Mucosa of descending colon (tissue), 3 donors: Measurements from ENCODE around the gene WWP2. TPM values are rescaled to one million over a fixed set of nuclear protein-coding genes. Genes with fewer than 3 reads are reported as not detected.
"Not testable (repeated sequence)": the region's sequence is repeated elsewhere in the genome, so short reads cannot be mapped to it uniquely, and the experiment has no call there.

Source experiments
- ATAC-seq: fragments of 200-7000 bp; cut with Tn5 transposase; one replicate; pipeline ENCODE4 v1.9.1; 2020; ENCODE audit warnings: mild to moderate bottlenecking, moderate library complexity
- DNase-seq, 3 donors: peaks; one replicate each; pipeline ENCODE4 v3.0.0-alpha.2; 2020
- H3K36me3 ChIP-seq: fragments of 200-600 bp; one replicate; pipeline ENCODE4 v1.8.0; 2021; ENCODE audit warnings: low read depth, mild to moderate bottlenecking
- H3K4me1 ChIP-seq: fragments of 200-600 bp; one replicate; pipeline ENCODE4 v1.8.0; 2021; ENCODE audit warnings: low read depth, mild to moderate bottlenecking
- H3K4me3 ChIP-seq: fragments of 200-600 bp; one replicate; pipeline ENCODE4 v1.8.0; 2021; ENCODE audit warnings: mild to moderate bottlenecking
- H3K9me3 ChIP-seq: fragments of 200-600 bp; one replicate; pipeline ENCODE4 v1.8.0; 2021; ENCODE audit warnings: mild to moderate bottlenecking
- intact Hi-C, 2 donors: fragments of 100-400 bp; cut with DNase I in 1 of 2; cut with micrococcal nuclease in 1 of 2; formaldehyde crosslinking; loops; one replicate each; pipeline versions ENCODE4 v1.11.0 to v1.11.1; 2022; cut with DNase I, micrococcal nuclease
- microRNA-seq: library from miRNA; unstranded; fragments of <30 nt; microRNA quantifications from one replicate; pipeline ENCODE4, GENCODE V29; 2019
- total RNA-seq, 3 donors: library from RNA; stranded (reverse); fragmentation: NEBNext Ultra II Directional in 2 of 3; extraction: Animal tissue kit (Norgen Biotek cat#: 25700) in 2 of 3; gene quantifications; one replicate each; pipeline versions ENCODE4 v1.2.1 to v1.2.4, GENCODE V29; 2021 to 2023
- donor health status: DM: no; HTN: no; CAD: no; lungs with moderate emphysema.
- donor health status: DM: no; HTN: no; CAD: no.
- donor health status: DM: no; HTN: yes; CAD: no.

WWP2 gene
- total RNA-seq, 3 donors from 2014 or later, result 70.2 to 110 (median 94.2) TPM

GRCh38 chr16:69965661-69966054 is 203.5 kb downstream of the WWP2 start:
- intact Hi-C loops, H3K36me3 ChIP-seq, H3K9me3 ChIP-seq, H3K4me3 ChIP-seq, DNase-seq, H3K4me1 ChIP-seq: not testable (repeated sequence)
- ATAC-seq, result peak; percentile 66

- DNase-seq, H3K4me3 ChIP-seq, H3K36me3 ChIP-seq, ATAC-seq, H3K4me1 ChIP-seq, intact Hi-C loops, H3K9me3 ChIP-seq: not testable (repeated sequence)
Measured at GRCh38 chr16:69967688-69968087, 205.6 kb downstream of the WWP2 start.

- H3K4me3 ChIP-seq, ATAC-seq, H3K36me3 ChIP-seq, DNase-seq, H3K4me1 ChIP-seq, H3K9me3 ChIP-seq, intact Hi-C loops: not testable (repeated sequence)
Measured at GRCh38 chr16:69968125-69968524, 206.0 kb downstream of the WWP2 start.

GRCh38 chr16:69969657-69970056 is 207.5 kb downstream of the WWP2 start:
- intact Hi-C loops, DNase-seq: not testable (repeated sequence)

GRCh38 chr16:69972120-69972519 is 210.0 kb downstream of the WWP2 start:
- H3K4me3 ChIP-seq, DNase-seq, H3K36me3 ChIP-seq, intact Hi-C loops, ATAC-seq, H3K4me1 ChIP-seq, H3K9me3 ChIP-seq: not testable (repeated sequence)

More at GRCh38 chr16:69969657-69970056, 207.5 kb downstream of the WWP2 start:
- ATAC-seq, H3K36me3 ChIP-seq, H3K4me1 ChIP-seq, H3K9me3 ChIP-seq, H3K4me3 ChIP-seq: not testable (repeated sequence)

GRCh38 chr16:69972935-69973334 is 210.8 kb downstream of the WWP2 start:
- H3K36me3 ChIP-seq, intact Hi-C loops, ATAC-seq, DNase-seq, H3K9me3 ChIP-seq, H3K4me3 ChIP-seq, H3K4me1 ChIP-seq: not testable (repeated sequence)

- intact Hi-C loops, ATAC-seq, H3K36me3 ChIP-seq, H3K9me3 ChIP-seq, H3K4me1 ChIP-seq, H3K4me3 ChIP-seq, DNase-seq: not testable (repeated sequence)
Measured at GRCh38 chr16:69985196-69985595, 223.1 kb downstream of the WWP2 start.

Small RNA genes lying within 50 kb of the gene (microRNA-seq; reads per million reads assigned to microRNA genes)
- gene MIR140, result 5,951 reads per million, percentile 93 among the genes with 10 or more reads in this experiment

Other genes starting within 250 kb of the WWP2 start
- gene NFAT5, start 196.4 kb upstream of the WWP2 start, total RNA-seq, result 10 to 100 TPM; 29.1 to 48.4 (median 39.8) TPM
- gene NQO1, start 35.8 kb upstream of the WWP2 start, total RNA-seq, result 100 to 1,000 TPM in 1 of 3 donors, 10 to 100 TPM in 2; 41.2 to 133 (median 87.4) TPM
- 10 to 100 TPM; 36.1 to 38.9 (median 36.4) TPM for gene NOB1, start 7.4 kb upstream of the WWP2 start, total RNA-seq
- 1 to 10 TPM in 2 of 3 donors, under 1 TPM in 1; 0.43 to 2.9 (median 1.6) TPM for gene CLEC18A, start 189.0 kb downstream of the WWP2 start, total RNA-seq